Naive B cell (primary cell): ENCODE results near the gene FGFR3. TPM values are rescaled to one million over a fixed set of nuclear protein-coding genes. Genes with fewer than 3 reads are reported as not detected.
A peak's percentile ranks its signal among the peaks of the same experiment; 100 is the strongest.

Experiments used
- ATAC-seq, 2 donors: fragments of 150-1000 bp; cut with Tn5 transposase; 2 replicates each; pipeline ENCODE4 v1.10.0; 2021; ENCODE audit warnings: low read depth in 2 of 2, mild to moderate bottlenecking in 2 of 2, moderate library complexity in 2 of 2
- DNase-seq: peaks from one replicate; pipeline ENCODE4 v3.0.0; 2022
- H3K27ac Mint-ChIP-seq, 6 donors: one replicate each; pipeline ENCODE4 v1.8.0; 2020 to 2022; ENCODE audit warnings: mild to moderate bottlenecking in 6 of 6, mixed read lengths in 6 of 6, moderate library complexity in 5 of 6, inconsistent platforms in 2 of 6
- H3K27me3 Mint-ChIP-seq, 3 donors: one replicate each; pipeline ENCODE4 v1.8.0; 2021 to 2022; ENCODE audit warnings: mixed read lengths in 3 of 3, mild to moderate bottlenecking in 1 of 3
- H3K36me3 Mint-ChIP-seq, 2 donors: one replicate each; pipeline ENCODE4 v1.8.0; 2020 to 2022; ENCODE audit warnings: mixed read lengths in 2 of 2, inconsistent platforms in 1 of 2, mild to moderate bottlenecking in 1 of 2
- H3K4me1 Mint-ChIP-seq, 3 donors: one replicate each; pipeline ENCODE4 v1.8.0; 2020 to 2022; ENCODE audit warnings: mixed read lengths in 3 of 3, inconsistent platforms in 1 of 3, mild to moderate bottlenecking in 1 of 3, moderate library complexity in 1 of 3
- H3K4me3 Mint-ChIP-seq, 8 donors: one replicate each; pipeline ENCODE4 v1.8.0; 2020 to 2022; ENCODE audit warnings: mild to moderate bottlenecking in 8 of 8, mixed read lengths in 8 of 8, moderate library complexity in 8 of 8, inconsistent platforms in 2 of 8
- H3K9me3 Mint-ChIP-seq, 7 donors: one replicate each; pipeline ENCODE4 v1.8.0; 2020 to 2022; ENCODE audit warnings: mixed read lengths in 7 of 7, mild to moderate bottlenecking in 5 of 7, inconsistent platforms in 2 of 7, moderate library complexity in 1 of 7
- polyA plus RNA-seq, 6 donors: library from polyadenylated mRNA; unstranded; fragments of 300-500 nt; fragmentation: Illumina TruSeq; gene quantifications; one replicate each; pipeline ENCODE4 v1.2.3, GENCODE V29; 2021; ENCODE audit warnings: low read depth in 6 of 6

FGFR3 gene
- polyA plus RNA-seq, 6 donors from 2014 or later: 0.07 TPM; not detected in 5

GRCh38 chr4:1821679-1822567, 28.8 kb downstream of the FGFR3 start:
- DNase-seq: no peak
- H3K4me1 Mint-ChIP-seq: peaks cover 0 to 4% (median 0%) of the 10 kb centered on the region in 3 donors
- ATAC-seq: no peak
- peak overlapping the region in 2 of 6 donors; percentile 62 to 79 for H3K27ac Mint-ChIP-seq
- H3K36me3 Mint-ChIP-seq: peaks cover 18 to 45% of the 10 kb centered on the region in 2 donors
- H3K9me3 Mint-ChIP-seq: no peaks in the 10 kb centered on the region
- H3K4me3 Mint-ChIP-seq: peak overlapping the region in 1 of 8 donors; percentile 42
- H3K27me3 Mint-ChIP-seq: no peaks in the 10 kb centered on the region

DNA sequence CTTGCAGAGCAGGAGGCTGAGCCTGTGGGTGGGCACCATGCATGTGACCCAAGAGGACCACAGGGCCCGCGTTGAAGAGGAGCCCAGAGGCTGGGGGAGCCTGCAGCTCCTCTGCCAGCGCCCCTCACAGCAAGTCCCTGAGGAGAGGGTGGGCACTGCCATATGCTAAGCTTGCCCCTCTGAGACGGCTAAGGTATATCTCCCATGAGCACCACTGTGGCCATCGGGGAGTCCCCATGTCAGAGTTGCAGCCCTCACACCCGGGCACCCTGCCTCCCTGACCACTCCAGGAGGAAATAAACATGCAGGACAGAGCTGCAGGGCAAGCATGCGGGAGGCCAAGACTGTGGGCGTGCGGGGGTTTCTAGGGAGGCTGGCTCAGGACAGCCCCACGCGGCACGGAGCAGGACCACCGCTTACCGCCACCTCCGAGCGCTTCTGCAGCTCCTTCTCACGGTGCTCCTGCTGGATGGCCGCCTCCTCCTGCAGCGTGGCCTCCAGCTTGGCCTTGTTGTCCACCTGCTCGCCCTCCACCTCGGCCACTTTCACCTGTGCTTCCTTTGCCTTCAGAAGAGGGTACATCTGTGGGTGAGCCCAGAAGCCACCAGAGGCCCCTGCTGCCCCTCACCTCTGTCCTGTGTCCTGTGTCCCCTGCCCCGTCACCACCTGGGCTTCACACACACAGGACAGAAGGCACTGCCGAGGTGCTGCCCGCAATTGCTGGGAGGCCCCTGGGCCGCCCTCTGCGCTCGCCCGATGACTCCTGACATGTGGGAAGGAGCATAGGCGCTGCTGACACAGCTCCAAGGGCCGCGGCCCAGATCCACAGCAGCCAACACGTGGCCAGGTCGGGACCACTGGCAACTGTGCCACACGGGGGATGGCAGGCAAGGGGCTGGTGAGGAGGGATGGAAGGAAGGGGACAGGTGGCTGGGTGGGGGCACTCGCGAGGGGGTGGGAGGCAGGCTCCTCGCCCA, 29.8 kb downstream of the FGFR3 start:
- peaks cover 18 to 45% of the 10 kb centered on the region in 2 donors for H3K36me3 Mint-ChIP-seq

GRCh38 chr4:1823545-1823932, 30.4 kb downstream of the FGFR3 start:
- Mint-ChIP-seq H3K9me3 (no peaks in the 10 kb centered on the region), H3K4me3 (no peak overlapping the region), H3K36me3 (peaks cover 18 to 45% of the 10 kb centered on the region in 2 donors), H3K27me3 (no peaks in the 10 kb centered on the region), H3K4me1 (peaks cover 0 to 4% (median 0%) of the 10 kb centered on the region in 3 donors), H3K27ac (no peak overlapping the region)
- DNase-seq (no peak), ATAC-seq (no peak)

More for the DNA sequence above, 29.8 kb downstream of the FGFR3 start:
- peak overlapping the region in 1 of 6 donors; percentile 52 for H3K27ac Mint-ChIP-seq
- H3K9me3 Mint-ChIP-seq: no peaks in the 10 kb centered on the region
- no peak for ATAC-seq
- DNase-seq: no peak
- H3K27me3 Mint-ChIP-seq: no peaks in the 10 kb centered on the region
- H3K4me1 Mint-ChIP-seq: peaks cover 0 to 4% (median 0%) of the 10 kb centered on the region in 3 donors
- H3K4me3 Mint-ChIP-seq: peak overlapping the region in 1 of 8 donors; percentile 56

DNA sequence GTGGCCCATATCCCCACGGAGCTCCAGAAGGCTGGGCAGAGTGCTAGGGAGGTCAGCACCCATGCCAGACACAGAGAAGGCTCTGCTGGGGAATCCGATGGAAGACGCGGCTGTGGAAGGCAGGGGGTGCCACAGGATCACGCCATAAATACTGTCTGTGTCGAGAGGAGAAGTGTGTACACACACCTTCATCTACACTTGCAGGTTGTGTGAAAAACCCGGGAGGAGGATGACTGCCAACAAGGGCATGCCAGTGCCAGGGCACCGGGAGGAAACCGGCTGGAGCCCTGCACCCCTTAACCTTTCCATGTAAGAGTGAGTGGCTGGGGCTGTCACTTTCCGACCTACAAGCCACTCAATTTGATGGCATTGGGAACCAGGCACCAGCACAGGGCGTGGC, 31.7 kb downstream of the FGFR3 start:
- Mint-ChIP-seq H3K9me3 (no peaks in the 10 kb centered on the region), H3K27ac (peak overlapping the region in 1 of 6 donors; percentile 56), H3K36me3 (peaks cover 12 to 39% of the 10 kb centered on the region in 2 donors), H3K4me1 (peaks cover 0 to 4% (median 3%) of the 10 kb centered on the region in 3 donors), H3K4me3 (no peak overlapping the region), H3K27me3 (no peaks in the 10 kb centered on the region)
- DNase-seq (no peak), ATAC-seq (no peak)

DNA sequence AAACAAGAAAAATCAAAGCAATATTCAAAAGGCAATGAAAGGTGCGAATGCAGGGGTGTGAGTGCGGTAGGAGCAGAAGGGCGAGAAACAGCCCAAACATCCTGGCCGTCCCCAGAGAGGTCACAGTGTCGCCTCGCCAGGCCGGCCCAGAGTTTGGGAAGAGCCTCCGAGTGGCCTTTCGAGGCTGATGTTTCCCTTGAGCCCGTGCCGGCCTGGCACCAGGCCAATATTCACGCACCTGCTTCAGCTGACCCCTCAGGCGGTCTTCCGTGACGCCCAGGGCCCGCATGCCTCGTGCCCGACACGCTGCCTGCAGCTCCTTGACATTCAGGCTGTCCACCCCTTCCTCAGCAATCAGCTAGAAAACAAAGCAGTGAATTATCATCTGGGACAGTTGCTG, 32.2 kb downstream of the FGFR3 start:
- ATAC-seq: no peak
- Mint-ChIP-seq H3K27me3 (no peaks in the 10 kb centered on the region), H3K27ac (peak overlapping the region in 1 of 6 donors; percentile 27), H3K36me3 (peaks cover 10 to 39% of the 10 kb centered on the region in 2 donors), H3K4me1 (peaks cover 5 to 8% (median 7%) of the 10 kb centered on the region in 3 donors), H3K4me3 (no peak overlapping the region), H3K9me3 (no peaks in the 10 kb centered on the region)
- DNase-seq: no peak

- DNase-seq: no peak
- no peak for ATAC-seq
- Mint-ChIP-seq H3K9me3 (no peaks in the 10 kb centered on the region), H3K4me3 (no peak overlapping the region), H3K36me3 (peaks cover 10 to 39% of the 10 kb centered on the region in 2 donors), H3K27ac (no peak overlapping the region), H3K4me1 (peaks cover 8 to 12% (median 12%) of the 10 kb centered on the region in 3 donors), H3K27me3 (no peaks in the 10 kb centered on the region)
These were observed 33.6 kb downstream of the FGFR3 start for GRCh38 chr4:1826531-1827350.

DNA sequence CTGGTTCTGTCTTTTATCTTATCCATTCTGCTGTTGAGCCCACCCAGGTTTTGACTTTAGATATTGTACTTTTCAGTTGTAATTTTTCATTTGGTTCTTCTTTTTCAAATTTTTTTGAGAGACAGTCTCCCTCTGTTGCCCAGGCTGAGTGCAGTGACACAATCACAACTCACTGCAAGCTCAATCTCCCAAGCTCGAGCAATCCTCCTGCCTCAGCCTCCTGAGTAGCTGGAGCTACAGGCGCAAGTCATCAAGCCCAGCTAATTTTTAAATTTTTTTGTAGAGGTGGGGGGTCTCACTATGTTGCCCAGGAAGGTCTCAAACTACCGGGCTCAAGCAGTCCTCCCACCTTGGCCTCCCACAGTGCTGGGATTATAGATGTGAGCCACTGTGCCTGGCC, 37.1 kb downstream of the FGFR3 start:
- H3K4me3 Mint-ChIP-seq: no peak overlapping the region
- ATAC-seq: no peak
- H3K9me3 Mint-ChIP-seq: no peaks in the 10 kb centered on the region
- peaks cover 14 to 40% (median 34%) of the 10 kb centered on the region in 3 donors for H3K4me1 Mint-ChIP-seq
- H3K27me3 Mint-ChIP-seq: no peaks in the 10 kb centered on the region
- peaks cover 9 to 14% of the 10 kb centered on the region in 2 donors for H3K36me3 Mint-ChIP-seq
- peak overlapping the region in 4 of 6 donors; percentile 5 to 96 (median 66) for H3K27ac Mint-ChIP-seq
- DNase-seq: no peak

GRCh38 chr4:1830642-1831228, 37.6 kb downstream of the FGFR3 start:
- H3K27ac Mint-ChIP-seq: peak overlapping the region; percentile 15 to 96 (median 54)
- no peak overlapping the region for H3K4me3 Mint-ChIP-seq
- H3K36me3 Mint-ChIP-seq: peaks cover 9 to 14% of the 10 kb centered on the region in 2 donors

DNA sequence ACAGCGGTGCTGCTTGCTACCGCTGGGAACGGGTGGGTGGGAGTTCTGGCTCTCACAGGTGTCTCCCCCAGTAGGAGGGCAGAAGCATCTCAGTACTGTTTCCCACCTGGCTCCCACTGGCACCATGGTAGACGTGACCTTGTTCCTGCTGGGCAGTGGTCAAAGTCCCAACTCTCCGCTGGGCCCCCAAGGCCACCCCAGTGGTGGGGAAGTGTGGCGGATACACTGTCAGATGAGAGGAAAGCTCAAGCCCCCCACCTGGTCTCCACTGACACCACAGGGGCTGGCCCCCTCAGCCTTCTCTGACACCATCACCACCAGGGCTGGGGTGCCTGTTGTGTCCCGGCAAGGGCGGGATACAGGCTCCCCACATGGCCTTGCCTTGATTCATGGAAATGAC, 38.2 kb downstream of the FGFR3 start:
- peak overlapping the region in 2 of 6 donors; percentile 70 to 96 for H3K27ac Mint-ChIP-seq
- ATAC-seq (no peak), DNase-seq (no peak)
- peaks cover 9 to 14% of the 10 kb centered on the region in 2 donors for H3K36me3 Mint-ChIP-seq
- H3K4me3 Mint-ChIP-seq: no peak overlapping the region
- H3K9me3 Mint-ChIP-seq: no peaks in the 10 kb centered on the region
- no peaks in the 10 kb centered on the region for H3K27me3 Mint-ChIP-seq
- peaks cover 14 to 40% (median 34%) of the 10 kb centered on the region in 3 donors for H3K4me1 Mint-ChIP-seq

More at GRCh38 chr4:1830642-1831228, 37.6 kb downstream of the FGFR3 start:
- no peak for ATAC-seq
- no peaks in the 10 kb centered on the region for H3K27me3 Mint-ChIP-seq
- H3K9me3 Mint-ChIP-seq: no peaks in the 10 kb centered on the region
- DNase-seq: no peak
- peaks cover 14 to 40% (median 34%) of the 10 kb centered on the region in 3 donors for H3K4me1 Mint-ChIP-seq

DNA sequence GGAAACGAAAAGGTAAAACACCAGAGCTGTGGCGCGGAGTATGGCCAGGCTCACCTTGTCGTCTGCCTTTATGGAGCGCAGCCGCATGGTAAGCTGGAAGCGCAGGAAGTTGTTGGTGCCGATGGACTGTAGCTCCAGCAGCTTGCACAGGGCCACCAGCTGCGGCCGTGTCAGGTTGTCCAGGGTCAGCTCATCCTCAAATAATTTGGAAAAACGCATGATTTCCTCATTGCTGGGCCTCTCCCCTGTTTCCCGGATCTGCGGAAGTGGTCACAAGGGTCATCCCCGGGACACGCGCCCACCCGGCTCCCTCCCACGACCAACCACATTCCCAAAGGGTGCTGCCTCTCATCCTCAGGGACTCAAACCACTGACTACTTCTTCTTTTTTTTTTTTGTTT, 39.6 kb downstream of the FGFR3 start:
- Mint-ChIP-seq H3K27me3 (no peaks in the 10 kb centered on the region), H3K4me1 (peaks cover 14 to 40% (median 34%) of the 10 kb centered on the region in 3 donors), H3K27ac (peak overlapping the region in 3 of 6 donors; percentile 87 to 96 (median 91)), H3K9me3 (no peaks in the 10 kb centered on the region), H3K4me3 (no peak overlapping the region), H3K36me3 (peaks cover 9 to 14% of the 10 kb centered on the region in 2 donors)
- DNase-seq: no peak
- no peak for ATAC-seq

DNA sequence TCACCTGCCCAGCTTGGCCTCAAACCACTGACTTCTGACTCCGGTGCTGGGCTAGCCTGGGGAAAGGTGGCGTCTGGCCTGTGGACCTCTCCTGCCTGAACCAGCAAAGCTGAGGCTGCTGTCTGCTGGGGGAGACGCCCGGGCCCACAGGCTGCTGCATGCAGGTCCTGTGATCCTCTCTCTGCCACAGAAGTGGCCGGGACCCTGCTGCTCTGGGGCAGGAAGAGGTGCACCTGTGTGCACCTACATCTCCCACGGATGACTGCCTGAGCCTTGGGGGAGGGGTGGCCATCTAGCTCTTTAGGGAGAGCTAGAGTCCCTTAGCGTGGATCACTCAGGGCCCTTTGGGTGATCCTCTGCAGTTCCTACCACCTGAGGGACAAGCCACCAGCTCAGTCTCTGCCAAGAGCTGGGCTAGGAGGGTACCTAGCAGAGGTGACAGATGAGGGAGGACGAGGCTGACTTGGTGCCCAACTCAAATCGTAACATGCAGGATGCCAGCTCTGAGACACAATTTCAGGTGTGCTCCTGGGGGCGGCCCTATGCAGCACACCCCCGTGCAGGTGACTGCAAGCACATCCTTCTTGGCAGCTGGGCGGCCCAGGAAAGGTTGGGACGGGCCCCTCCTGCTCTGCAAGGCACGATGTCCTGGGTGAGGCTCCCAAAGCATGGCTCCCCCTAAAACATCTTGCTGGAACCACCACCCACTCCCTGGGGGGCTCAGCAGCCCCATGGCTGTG, 40.4 kb downstream of the FGFR3 start:
- H3K9me3 Mint-ChIP-seq: no peaks in the 10 kb centered on the region
- peaks cover 9 to 14% of the 10 kb centered on the region in 2 donors for H3K36me3 Mint-ChIP-seq
- DNase-seq: no peak
- H3K27ac Mint-ChIP-seq: peak overlapping the region; percentile 79 to 99 (median 94)
- peaks cover 14 to 40% (median 34%) of the 10 kb centered on the region in 3 donors for H3K4me1 Mint-ChIP-seq
- no peaks in the 10 kb centered on the region for H3K27me3 Mint-ChIP-seq
- no peak for ATAC-seq
- H3K4me3 Mint-ChIP-seq: peak overlapping the region in 6 of 8 donors; percentile 57 to 73 (median 64)
